HG02759 (cell line): ENCODE results near the gene TMC6.

Experiments used
- ATAC-seq: cut with Tn5 transposase; IDR thresholded peaks from one replicate; pipeline ENCODE4 v1.9.1; 2021; ENCODE audit warnings: mild to moderate bottlenecking, moderate library complexity; ENCODE audit not compliant: unreplicated experiment

TMC6 gene

GRCh38 chr17:78135858-78136500, 7.4 kb upstream of the TMC6 start:
- ATAC-seq: no peak

- no peak for ATAC-seq
Observed at GRCh38 chr17:78134899-78135385, 6.4 kb upstream of the TMC6 start.

GRCh38 chr17:78133971-78134898, 5.7 kb upstream of the TMC6 start:
- ATAC-seq: no peak

- ATAC-seq: no peak
Observed at GRCh38 chr17:78133179-78133951, 4.8 kb upstream of the TMC6 start.

- ATAC-seq: no peak
Observed at GRCh38 chr17:78132767-78133178, 4.2 kb upstream of the TMC6 start.

GRCh38 chr17:78132084-78132676, 3.6 kb upstream of the TMC6 start:
- no peak for ATAC-seq

- no peak for ATAC-seq
Observed at GRCh38 chr17:78131172-78132083, 2.9 kb upstream of the TMC6 start.

- ATAC-seq: no peak
Observed at GRCh38 chr17:78130437-78131101, 2.0 kb upstream of the TMC6 start, which contains the start of gene TMC8. Gene TMC8 (plus strand): TSS chr17:78130771. CDS start chr17:78131589, 818 bp downstream.

- ATAC-seq: no peak
Observed at GRCh38 chr17:78130090-78130436, 1.5 kb upstream of the TMC6 start.

- ATAC-seq: no peak
Observed at GRCh38 chr17:78129351-78130089, 965 bp upstream of the TMC6 start.

- ATAC-seq: peak; percentile 3
Observed at GRCh38 chr17:78127888-78128550, 536 bp downstream of the TMC6 start.

GRCh38 chr17:78127239-78127887, 1.2 kb downstream of the TMC6 start:
- ATAC-seq: no peak

GRCh38 chr17:78126895-78127238, 1.7 kb downstream of the TMC6 start:
- no peak for ATAC-seq

GRCh38 chr17:78125976-78126894, 2.3 kb downstream of the TMC6 start:
- no peak for ATAC-seq

GRCh38 chr17:78125138-78125913, 3.2 kb downstream of the TMC6 start:
- ATAC-seq: no peak

GRCh38 chr17:78124836-78125137, 3.8 kb downstream of the TMC6 start:
- ATAC-seq: no peak
